Measurements from ENCODE around the gene NSMF. TPM values are rescaled to one million over a fixed set of nuclear protein-coding genes. Genes with fewer than 3 reads are reported as not detected.

Gene NSMF
- total RNA-seq, 1 donor from 2014 or later = 67.8 TPM

- no peak overlapping the region for H3K27ac Mint-ChIP-seq
- no peaks in the 10 kb centered on the region for H3K4me1 Mint-ChIP-seq (ENCODE audit: unreplicated experiment)
- no peaks in the 10 kb centered on the region for H3K27me3 Mint-ChIP-seq
- no peak for TF ChIP-seq CTCF (conservative IDR thresholded peaks at IDR 0.05)
- no peak overlapping the region for H3K4me3 Mint-ChIP-seq
- no peaks in the 10 kb centered on the region for H3K36me3 Mint-ChIP-seq
- no peak for DNase-seq (ENCODE audit: extremely low spot score, unreplicated experiment)
- no peaks in the 10 kb centered on the region for H3K9me3 Mint-ChIP-seq
These were observed 34.4 kb upstream of the NSMF start for GRCh38 chr9:137493364-137494103.

GRCh38 chr9:137492464-137493363 lies 33.6 kb upstream of the NSMF start:
- Mint-ChIP-seq H3K4me3 (no peak overlapping the region), H3K9me3 (no peaks in the 10 kb centered on the region), H3K4me1 (ENCODE audit: unreplicated experiment) (no peaks in the 10 kb centered on the region), H3K27ac (no peak overlapping the region), H3K36me3 (no peaks in the 10 kb centered on the region), H3K27me3 (no peaks in the 10 kb centered on the region)
- DNase-seq (ENCODE audit: extremely low spot score, unreplicated experiment) = no peak
- no peak for TF ChIP-seq CTCF (conservative IDR thresholded peaks at IDR 0.05)

GRCh38 chr9:137491735-137492432 lies 32.8 kb upstream of the NSMF start:
- no peaks in the 10 kb centered on the region for H3K4me1 Mint-ChIP-seq (ENCODE audit: unreplicated experiment)
- no peak overlapping the region for H3K27ac Mint-ChIP-seq
- TF ChIP-seq CTCF (conservative IDR thresholded peaks at IDR 0.05) = no peak
- H3K9me3 Mint-ChIP-seq = no peaks in the 10 kb centered on the region
- no peaks in the 10 kb centered on the region for H3K36me3 Mint-ChIP-seq
- no peaks in the 10 kb centered on the region for H3K27me3 Mint-ChIP-seq
- no peak for DNase-seq (ENCODE audit: extremely low spot score, unreplicated experiment)
- no peak overlapping the region for H3K4me3 Mint-ChIP-seq

GRCh38 chr9:137490532-137491186 lies 31.5 kb upstream of the NSMF start:
- TF ChIP-seq CTCF (conservative IDR thresholded peaks at IDR 0.05) = no peak
- Mint-ChIP-seq H3K9me3 (no peaks in the 10 kb centered on the region), H3K4me1 (ENCODE audit: unreplicated experiment) (no peaks in the 10 kb centered on the region), H3K4me3 (no peak overlapping the region), H3K27ac (no peak overlapping the region), H3K27me3 (no peaks in the 10 kb centered on the region), H3K36me3 (no peaks in the 10 kb centered on the region)
- DNase-seq (ENCODE audit: extremely low spot score, unreplicated experiment) = no peak

GRCh38 chr9:137488906-137489305 lies 29.8 kb upstream of the NSMF start:
- no peaks in the 10 kb centered on the region for H3K4me1 Mint-ChIP-seq (ENCODE audit: unreplicated experiment)
- no peak for TF ChIP-seq CTCF (conservative IDR thresholded peaks at IDR 0.05)
- no peak overlapping the region for H3K4me3 Mint-ChIP-seq
- H3K27me3 Mint-ChIP-seq = no peaks in the 10 kb centered on the region
- no peak overlapping the region for H3K27ac Mint-ChIP-seq
- no peaks in the 10 kb centered on the region for H3K36me3 Mint-ChIP-seq
- H3K9me3 Mint-ChIP-seq = no peaks in the 10 kb centered on the region
- no peak for DNase-seq (ENCODE audit: extremely low spot score, unreplicated experiment)
